HepG2 (cell line): ENCODE results near the gene BEAN1. TPM values are rescaled to one million over a fixed set of nuclear protein-coding genes. Genes with fewer than 3 reads are reported as not detected.

Experiments used
- DPF2 ChIP-seq: sonication (generic); formaldehyde crosslinking; IDR thresholded peaks from 2 replicates; pipeline ENCODE4 v1.4.0; 2020; ENCODE audit warnings: mild to moderate bottlenecking, low read depth, missing genetic modification reagents, borderline replicate concordance
- FOXP1 ChIP-seq, 2 experiments: fragments of 450-650 bp in 1 of 2; IDR thresholded peaks; 2 replicates each; pipeline ENCODE4 v1.6.1; 2017 to 2018; ENCODE audit warnings: antibody characterized with exemption in 1 of 2
- HOXA3 ChIP-seq: sonication (generic); formaldehyde crosslinking; IDR thresholded peaks from 2 replicates; pipeline ENCODE4 v1.5.0; 2020; ENCODE audit warnings: missing genetic modification reagents
- KDM5B ChIP-seq: sonication (generic); formaldehyde crosslinking; IDR thresholded peaks from 2 replicates; pipeline ENCODE4 v1.4.0; 2020; ENCODE audit warnings: missing genetic modification reagents, mild to moderate bottlenecking, borderline replicate concordance
- KLF16 ChIP-seq, 2 experiments: sonication (generic) in 1 of 2; formaldehyde crosslinking in 1 of 2; IDR thresholded peaks; 2 replicates each; pipeline versions ENCODE4 v1.6.1 to v1.8.0; 2016 to 2023; ENCODE audit warnings: missing genetic modification reagents in 2 of 2, missing compliant biosample characterization in 1 of 2
- MIER3 ChIP-seq: IDR thresholded peaks from 2 replicates; pipeline ENCODE4 v1.6.1; 2016; ENCODE audit warnings: missing compliant biosample characterization, borderline replicate concordance
- NCOR1 ChIP-seq: fragments of 200-600 bp; sonication (generic); IDR thresholded peaks from 2 replicates; pipeline ENCODE4 v1.7.0; 2017; ENCODE audit warnings: antibody characterized with exemption, low read length, borderline replicate concordance
- NR2F1 ChIP-seq, 2 experiments: fragments of 450-650 bp in 1 of 2; formaldehyde crosslinking in 1 of 2; IDR thresholded peaks; 2 replicates each; pipeline versions ENCODE4 v1.5.0 to v1.6.1; 2016 to 2020; ENCODE audit warnings: mild to moderate bottlenecking in 1 of 2, missing compliant biosample characterization in 1 of 2, missing genetic modification reagents in 1 of 2, moderate library complexity in 1 of 2
- SKI ChIP-seq: fragments of 450-650 bp; IDR thresholded peaks from one replicate; pipeline ENCODE4 v1.6.1; 2018; ENCODE audit warnings: mild to moderate bottlenecking; ENCODE audit not compliant: partially characterized antibody
- SNRNP70 ChIP-seq: fragments of 200-400 bp; formaldehyde crosslinking; IDR thresholded peaks from 2 replicates; pipeline ENCODE4 v1.6.1; 2017; ENCODE audit warnings: mild to moderate bottlenecking, low read depth, low read length, moderate library complexity
- TBL1XR1 ChIP-seq: fragments of 150-350 bp; IDR thresholded peaks from 2 replicates; pipeline ENCODE4 v1.6.1; 2014; ENCODE audit warnings: borderline replicate concordance, low read length; ENCODE audit not compliant: partially characterized antibody
- ZFX ChIP-seq: sonication (generic); formaldehyde crosslinking; IDR thresholded peaks from 2 replicates; pipeline ENCODE4 v1.4.0; 2020; ENCODE audit warnings: mild to moderate bottlenecking, low read depth, missing genetic modification reagents, moderate library complexity
- ZNF317 ChIP-seq: sonication (generic); formaldehyde crosslinking; IDR thresholded peaks from 2 replicates; pipeline ENCODE4 v1.5.0; 2020; ENCODE audit warnings: mild to moderate bottlenecking, missing genetic modification reagents
- ZNF350 ChIP-seq: sonication (generic); formaldehyde crosslinking; IDR thresholded peaks from 2 replicates; pipeline ENCODE4 v1.4.0; 2020; ENCODE audit warnings: mild to moderate bottlenecking, low read depth, missing genetic modification reagents, borderline replicate concordance
- ZNF546 ChIP-seq: sonication (generic); formaldehyde crosslinking; conservative IDR thresholded peaks from 2 replicates; pipeline ENCODE4 v1.8.1; 2023; ENCODE audit warnings: mild to moderate bottlenecking, missing genetic modification reagents
- ZNF782 ChIP-seq: sonication (generic); formaldehyde crosslinking; IDR thresholded peaks from 2 replicates; pipeline ENCODE4 v1.4.0; 2020; ENCODE audit warnings: missing genetic modification reagents, mild to moderate bottlenecking, borderline replicate concordance
- polyA plus RNA-seq, 8 experiments: library from polyadenylated mRNA; depleted of rRNA in 3 of 8; stranded (reverse) in 7 of 8; unstranded in 1 of 8; fragments of >200 nt; fragmentation: Illumina TruSeq in 4 of 8; extraction: Trizol in 4 of 8; gene quantifications; 2 replicates each; pipeline versions ENCODE4 v1.2.1 to v1.2.3, GENCODE V29; 2011 to 2016; ENCODE audit warnings: low read depth in 4 of 8, missing spikeins in 1 of 8, mixed read lengths in 1 of 8; ENCODE audit not compliant: insufficient read depth in 1 of 8
- total RNA-seq, 5 experiments: library from RNA; depleted of rRNA; stranded (reverse); fragments of >200 nt; fragmentation: Illumina TruSeq; extraction: Trizol; gene quantifications; 2 replicates each; pipeline ENCODE4 v1.2.3, GENCODE V29; 2016; ENCODE audit warnings: low read depth in 1 of 5
- TF ChIP-seq, protein P1 (sequence below): sonication (generic); formaldehyde crosslinking; IDR thresholded peaks from 2 replicates; pipeline ENCODE4 v1.4.0; 2020; ENCODE audit warnings: missing genetic modification reagents, mild to moderate bottlenecking, borderline replicate concordance
- TF ChIP-seq, protein P2 (sequence below): IDR thresholded peaks from 2 replicates; pipeline ENCODE4 v1.6.1; 2012; ENCODE audit warnings: inconsistent platforms
- TF ChIP-seq, protein P3 (sequence below): sonication (generic); formaldehyde crosslinking; IDR thresholded peaks from 2 replicates; pipeline ENCODE4 v1.8.1; 2023; ENCODE audit warnings: mild to moderate bottlenecking, missing genetic modification reagents
- TF ChIP-seq, protein P4 (sequence below): sonication (generic); formaldehyde crosslinking; IDR thresholded peaks from 2 replicates; pipeline ENCODE4 v1.4.0; 2020; ENCODE audit warnings: missing genetic modification reagents

Gene BEAN1
- total and polyA plus RNA-seq, 2 of the 13 experiments (the other 11 are each of a cell fraction or from before 2014, with no cell fraction given): 0.53 to 1.4 TPM

DNA sequence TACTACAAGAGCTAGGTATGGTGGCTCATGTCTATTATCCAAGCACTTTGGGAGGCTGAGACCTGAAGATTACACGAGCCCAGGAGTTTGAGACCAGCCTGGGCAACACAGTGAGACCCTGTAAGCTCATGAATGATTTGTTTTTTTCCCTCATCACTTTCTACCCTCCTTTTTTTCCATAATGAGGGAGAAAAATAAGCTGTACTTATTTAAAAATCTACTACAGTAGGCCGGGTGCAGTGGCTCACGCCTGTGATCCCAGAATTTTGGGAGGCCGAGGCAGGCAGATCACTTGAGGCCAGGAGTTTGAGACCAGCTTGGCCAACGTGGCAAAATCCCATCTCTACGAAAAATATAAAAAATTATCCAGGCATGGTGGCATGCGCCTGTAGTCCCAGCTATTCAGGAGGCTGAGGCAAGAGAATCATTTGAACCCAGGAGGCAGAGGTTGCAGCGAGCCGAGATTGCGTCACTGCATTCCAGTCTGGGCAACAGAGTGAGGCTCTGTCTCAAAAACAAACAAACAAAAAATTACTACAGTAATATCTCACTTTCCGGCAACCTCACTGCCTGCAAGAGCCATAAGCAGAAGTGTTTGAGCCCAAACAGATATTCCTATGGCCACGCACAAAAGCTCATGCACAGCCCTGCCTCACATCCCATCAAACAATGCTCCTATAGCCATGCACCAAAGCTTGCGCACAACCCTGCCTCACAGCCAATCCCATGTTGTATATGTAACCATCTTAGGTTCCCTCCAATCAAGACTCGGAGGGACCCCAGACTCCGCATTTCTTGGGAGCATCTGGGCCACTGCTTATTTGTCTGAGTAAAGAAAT, 85.4 kb downstream of the BEAN1 start (continued):
- TF ChIP-seq NR2F1 (CRISPR knock-in tag; IDR thresholded peaks at IDR 0.05): 0 out of 4 replicates have a peak, but pooled peaks of 1 of the 2 experiments have one; percentile 30
- peak; percentile 0 for TF ChIP-seq TBL1XR1
- TF ChIP-seq HOXA3: peak; percentile 55; the same call in 1 of the 2 replicates
- TF ChIP-seq, protein P1, sequence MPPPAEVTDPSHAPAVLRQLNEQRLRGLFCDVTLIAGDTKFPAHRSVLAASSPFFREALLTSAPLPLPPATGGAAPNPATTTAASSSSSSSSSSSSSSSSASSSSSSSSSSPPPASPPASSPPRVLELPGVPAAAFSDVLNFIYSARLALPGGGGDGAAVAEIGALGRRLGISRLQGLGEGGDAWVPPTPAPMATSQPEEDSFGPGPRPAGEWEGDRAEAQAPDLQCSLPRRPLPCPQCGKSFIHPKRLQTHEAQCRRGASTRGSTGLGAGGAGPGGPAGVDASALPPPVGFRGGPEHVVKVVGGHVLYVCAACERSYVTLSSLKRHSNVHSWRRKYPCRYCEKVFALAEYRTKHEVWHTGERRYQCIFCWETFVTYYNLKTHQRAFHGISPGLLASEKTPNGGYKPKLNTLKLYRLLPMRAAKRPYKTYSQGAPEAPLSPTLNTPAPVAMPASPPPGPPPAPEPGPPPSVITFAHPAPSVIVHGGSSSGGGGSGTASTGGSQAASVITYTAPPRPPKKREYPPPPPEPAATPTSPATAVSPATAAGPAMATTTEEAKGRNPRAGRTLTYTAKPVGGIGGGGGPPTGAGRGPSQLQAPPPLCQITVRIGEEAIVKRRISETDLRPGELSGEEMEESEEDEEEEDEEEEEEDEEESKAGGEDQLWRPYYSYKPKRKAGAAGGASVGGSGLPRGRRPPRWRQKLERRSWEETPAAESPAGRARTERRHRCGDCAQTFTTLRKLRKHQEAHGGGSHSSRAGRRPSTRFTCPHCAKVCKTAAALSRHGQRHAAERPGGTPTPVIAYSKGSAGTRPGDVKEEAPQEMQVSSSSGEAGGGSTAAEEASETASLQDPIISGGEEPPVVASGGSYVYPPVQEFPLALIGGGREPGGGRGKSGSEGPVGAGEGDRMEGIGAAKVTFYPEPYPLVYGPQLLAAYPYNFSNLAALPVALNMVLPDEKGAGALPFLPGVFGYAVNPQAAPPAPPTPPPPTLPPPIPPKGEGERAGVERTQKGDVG (CRISPR knock-in tag): peak; percentile 78; the same call in 1 of the 2 replicates
- TF ChIP-seq, protein P2, sequence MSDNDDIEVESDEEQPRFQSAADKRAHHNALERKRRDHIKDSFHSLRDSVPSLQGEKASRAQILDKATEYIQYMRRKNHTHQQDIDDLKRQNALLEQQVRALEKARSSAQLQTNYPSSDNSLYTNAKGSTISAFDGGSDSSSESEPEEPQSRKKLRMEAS: no peak
- peak; percentile 13; the same call in 1 of the 2 replicates for TF ChIP-seq KDM5B (CRISPR knock-in tag)
- no peak for TF ChIP-seq SNRNP70
- TF ChIP-seq ZNF350: peak; percentile 66
- TF ChIP-seq FOXP1 (IDR thresholded peaks at IDR 0.05): no peak
- peak; percentile 85 for TF ChIP-seq FOXP1 (CRISPR knock-in tag; IDR thresholded peaks at IDR 0.05)
- TF ChIP-seq ZNF317 (CRISPR knock-in tag): 0 out of 2 replicates have a peak, but pooled peaks have one; percentile 55
- TF ChIP-seq ZFX (CRISPR knock-in tag): 0 out of 2 replicates have a peak, but pooled peaks have one; percentile 17
- TF ChIP-seq ZNF546 (CRISPR knock-in tag): no peak
- peak; percentile 53 for TF ChIP-seq SKI
- 0 out of 2 replicates have a peak, but pooled peaks have one; percentile 35 for TF ChIP-seq DPF2
- TF ChIP-seq, protein P3, sequence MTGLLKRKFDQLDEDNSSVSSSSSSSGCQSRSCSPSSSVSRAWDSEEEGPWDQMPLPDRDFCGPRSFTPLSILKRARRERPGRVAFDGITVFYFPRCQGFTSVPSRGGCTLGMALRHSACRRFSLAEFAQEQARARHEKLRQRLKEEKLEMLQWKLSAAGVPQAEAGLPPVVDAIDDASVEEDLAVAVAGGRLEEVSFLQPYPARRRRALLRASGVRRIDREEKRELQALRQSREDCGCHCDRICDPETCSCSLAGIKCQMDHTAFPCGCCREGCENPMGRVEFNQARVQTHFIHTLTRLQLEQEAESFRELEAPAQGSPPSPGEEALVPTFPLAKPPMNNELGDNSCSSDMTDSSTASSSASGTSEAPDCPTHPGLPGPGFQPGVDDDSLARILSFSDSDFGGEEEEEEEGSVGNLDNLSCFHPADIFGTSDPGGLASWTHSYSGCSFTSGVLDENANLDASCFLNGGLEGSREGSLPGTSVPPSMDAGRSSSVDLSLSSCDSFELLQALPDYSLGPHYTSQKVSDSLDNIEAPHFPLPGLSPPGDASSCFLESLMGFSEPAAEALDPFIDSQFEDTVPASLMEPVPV: no peak
- TF ChIP-seq KLF16 (CRISPR knock-in tag; IDR thresholded peaks at IDR 0.05): 0 out of 4 replicates have a peak, but pooled peaks of 1 of the 2 experiments have one; percentile 18
- TF ChIP-seq ZNF782: no peak
- TF ChIP-seq MIER3 (CRISPR knock-in tag): peak; percentile 14; the same call in 1 of the 2 replicates
- TF ChIP-seq NCOR1: 0 out of 2 replicates have a peak, but pooled peaks have one; percentile 41
- TF ChIP-seq, protein P4, sequence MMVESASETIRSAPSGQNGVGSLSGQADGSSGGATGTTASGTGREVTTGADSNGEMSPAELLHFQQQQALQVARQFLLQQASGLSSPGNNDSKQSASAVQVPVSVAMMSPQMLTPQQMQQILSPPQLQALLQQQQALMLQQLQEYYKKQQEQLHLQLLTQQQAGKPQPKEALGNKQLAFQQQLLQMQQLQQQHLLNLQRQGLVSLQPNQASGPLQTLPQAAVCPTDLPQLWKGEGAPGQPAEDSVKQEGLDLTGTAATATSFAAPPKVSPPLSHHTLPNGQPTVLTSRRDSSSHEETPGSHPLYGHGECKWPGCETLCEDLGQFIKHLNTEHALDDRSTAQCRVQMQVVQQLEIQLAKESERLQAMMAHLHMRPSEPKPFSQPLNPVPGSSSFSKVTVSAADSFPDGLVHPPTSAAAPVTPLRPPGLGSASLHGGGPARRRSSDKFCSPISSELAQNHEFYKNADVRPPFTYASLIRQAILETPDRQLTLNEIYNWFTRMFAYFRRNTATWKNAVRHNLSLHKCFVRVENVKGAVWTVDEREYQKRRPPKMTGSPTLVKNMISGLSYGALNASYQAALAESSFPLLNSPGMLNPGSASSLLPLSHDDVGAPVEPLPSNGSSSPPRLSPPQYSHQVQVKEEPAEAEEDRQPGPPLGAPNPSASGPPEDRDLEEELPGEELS (CRISPR knock-in tag): peak; percentile 94
